Measurements from ENCODE around the gene CCDC12. TPM values are rescaled to one million over a fixed set of nuclear protein-coding genes. Genes with fewer than 3 reads are reported as not detected.
A peak's percentile ranks its signal among the peaks of the same experiment; 100 is the strongest.

CCDC12 gene
- total and polyA plus RNA-seq, 4 donors = 34.2 to 129 (median 70.0) TPM

- H3K27me3 ChIP-seq (ENCODE audit: control insufficient read depth in 3 of 3, insufficient read depth in 3 of 3, low read length in 2 of 3) = no peaks in the 10 kb centered on the region
- no peak overlapping the region for H3K4me3 ChIP-seq
- WGBS, 2 donors = 69 to 78% methylated on average over 13 of the region's 13 CpGs
- DNase-seq = no peak
- no peak overlapping the region for H3K27ac ChIP-seq (ENCODE audit: low read depth in 1 of 2, low read length in 1 of 2)
- peaks cover 0 to 80% (median 3%) of the 10 kb centered on the region in 4 donors for H3K36me3 ChIP-seq (ENCODE audit: control insufficient read depth in 4 of 4, insufficient read depth in 4 of 4, low read length in 4 of 4)
- no peak for ATAC-seq (ENCODE audit: insufficient read depth, low FRiP score)
- no peak for TF ChIP-seq CTCF (IDR thresholded peaks at IDR 0.05; ENCODE audit: control extremely low read depth, extremely low read depth)
- H3K9ac ChIP-seq (ENCODE audit: insufficient read depth in 1 of 2, low read length in 2 of 2) = no peak overlapping the region
- no peaks in the 10 kb centered on the region for H3K9me3 ChIP-seq (ENCODE audit: control insufficient read depth in 4 of 4, insufficient read depth in 3 of 4, low read length in 3 of 4)
- peaks cover 0 to 7% (median 0%) of the 10 kb centered on the region in 5 donors for H3K4me1 ChIP-seq (ENCODE audit: control insufficient read depth in 5 of 5, insufficient read depth in 5 of 5, low read length in 5 of 5)
Measured at GRCh38 chr3:46997453-46998091, 21.0 kb upstream of the CCDC12 start.

GRCh38 chr3:46996689-46997452 lies 20.3 kb upstream of the CCDC12 start:
- no peak for ATAC-seq (ENCODE audit: insufficient read depth, low FRiP score)
- Histone ChIP-seq H3K9me3 (ENCODE audit: control insufficient read depth in 4 of 4, insufficient read depth in 3 of 4, low read length in 3 of 4) (no peaks in the 10 kb centered on the region), H3K27ac (ENCODE audit: low read depth in 1 of 2, low read length in 1 of 2) (peak overlapping the region in 1 of 2 donors; percentile 4), H3K4me1 (ENCODE audit: control insufficient read depth in 5 of 5, insufficient read depth in 5 of 5, low read length in 5 of 5) (peaks cover 0 to 7% (median 0%) of the 10 kb centered on the region in 5 donors), H3K9ac (ENCODE audit: insufficient read depth in 1 of 2, low read length in 2 of 2) (no peak overlapping the region), H3K4me3 (no peak overlapping the region), H3K27me3 (ENCODE audit: control insufficient read depth in 3 of 3, insufficient read depth in 3 of 3, low read length in 2 of 3) (no peaks in the 10 kb centered on the region), H3K36me3 (ENCODE audit: control insufficient read depth in 4 of 4, insufficient read depth in 4 of 4, low read length in 4 of 4) (peaks cover 0 to 79% (median 2%) of the 10 kb centered on the region in 4 donors)
- TF ChIP-seq CTCF (IDR thresholded peaks at IDR 0.05; ENCODE audit: control extremely low read depth, extremely low read depth) = no peak
- DNase-seq = peak in 1 of 3 donors; percentile 42
- 71 to 73% methylated on average over 12 of the region's 12 CpGs for WGBS, 2 donors

GRCh38 chr3:46995901-46996562 lies 19.5 kb upstream of the CCDC12 start:
- ATAC-seq (ENCODE audit: insufficient read depth, low FRiP score) (no peak), DNase-seq (no peak)
- TF ChIP-seq CTCF (IDR thresholded peaks at IDR 0.05; ENCODE audit: control extremely low read depth, extremely low read depth) = no peak
- Histone ChIP-seq H3K9me3 (ENCODE audit: control insufficient read depth in 4 of 4, insufficient read depth in 3 of 4, low read length in 3 of 4) (no peaks in the 10 kb centered on the region), H3K4me1 (ENCODE audit: control insufficient read depth in 5 of 5, insufficient read depth in 5 of 5, low read length in 5 of 5) (peaks cover 0 to 7% (median 0%) of the 10 kb centered on the region in 5 donors), H3K4me3 (no peak overlapping the region), H3K36me3 (ENCODE audit: control insufficient read depth in 4 of 4, insufficient read depth in 4 of 4, low read length in 4 of 4) (peaks cover 0 to 77% (median 0%) of the 10 kb centered on the region in 4 donors), H3K9ac (ENCODE audit: insufficient read depth in 1 of 2, low read length in 2 of 2) (no peak overlapping the region), H3K27ac (ENCODE audit: low read depth in 1 of 2, low read length in 1 of 2) (no peak overlapping the region), H3K27me3 (ENCODE audit: control insufficient read depth in 3 of 3, insufficient read depth in 3 of 3, low read length in 2 of 3) (no peaks in the 10 kb centered on the region)
- WGBS, 2 donors = 93 to 96% methylated on average over 22 of the region's 22 CpGs
